GM21528 (cell line): ENCODE data around the gene DOK7.
"Not testable (repeated sequence)": the region's sequence is repeated elsewhere in the genome, so short reads cannot be mapped to it uniquely, and the experiment has no call there.

Experiments used
- ATAC-seq: cut with Tn5 transposase; IDR thresholded peaks from one replicate; pipeline ENCODE4 v1.9.1; 2021; ENCODE audit warnings: mild to moderate bottlenecking, moderate library complexity; ENCODE audit not compliant: unreplicated experiment, low FRiP score

Gene DOK7

GRCh38 chr4:3499710-3500109 lies 36.6 kb downstream of the DOK7 start:
- no peak for ATAC-seq

GRCh38 chr4:3500111-3500510 lies 37.0 kb downstream of the DOK7 start:
- ATAC-seq, result no peak

DNA sequence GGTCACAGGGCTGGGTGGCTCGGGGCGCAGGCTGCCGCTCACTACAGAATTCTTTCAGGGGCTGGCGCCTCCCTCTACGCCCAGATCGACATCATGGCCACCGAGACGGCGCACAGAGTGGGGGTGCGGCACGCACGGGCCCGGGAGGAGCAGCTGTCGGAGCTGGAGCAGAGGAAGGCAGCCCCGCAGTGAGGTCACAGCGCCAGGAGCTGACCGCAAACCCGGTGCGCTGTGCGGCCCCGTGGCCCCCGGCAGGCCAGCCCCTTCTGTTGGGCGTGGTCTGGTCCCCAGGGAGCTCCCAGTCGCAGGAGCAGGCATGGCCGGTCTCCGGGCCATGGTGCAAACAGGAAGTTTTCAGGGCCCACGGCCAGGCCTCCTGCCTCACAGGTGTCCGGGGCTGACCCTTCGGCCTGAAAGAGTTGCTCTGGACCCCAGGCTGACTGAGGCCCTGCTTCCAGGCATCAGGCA lies 37.6 kb downstream of the DOK7 start:
- ATAC-seq, result no peak

- ATAC-seq, result no peak
These were observed 38.2 kb downstream of the DOK7 start for GRCh38 chr4:3501126-3501824.

- no peak for ATAC-seq
These were observed 38.8 kb downstream of the DOK7 start for GRCh38 chr4:3501825-3502425.

GRCh38 chr4:3502941-3503936 lies 40.1 kb downstream of the DOK7 start:
- ATAC-seq, result no peak

- ATAC-seq, result no peak
These were observed 42.1 kb downstream of the DOK7 start for GRCh38 chr4:3505231-3505630.

- ATAC-seq, result no peak
These were observed 45.4 kb downstream of the DOK7 start for GRCh38 chr4:3508542-3508941.

DNA sequence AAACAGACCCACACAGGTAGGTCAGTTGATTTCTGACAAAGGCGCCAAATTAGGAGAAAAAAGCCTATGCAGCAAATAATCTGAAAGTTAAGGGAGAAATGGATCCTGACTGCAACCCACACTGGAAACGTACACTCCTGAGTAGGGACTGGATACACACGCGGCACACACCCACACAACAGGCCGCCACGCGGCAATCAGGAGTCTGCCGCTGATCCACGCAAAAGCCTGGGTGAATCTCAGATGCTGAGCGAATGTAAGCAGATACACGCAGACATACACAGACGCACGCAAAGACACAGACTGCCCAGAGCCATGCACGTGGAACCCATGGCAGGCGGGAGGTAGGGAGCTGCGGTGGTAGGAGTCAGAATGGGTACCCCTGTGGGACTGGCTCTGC lies 47.4 kb downstream of the DOK7 start:
- ATAC-seq, result no peak

GRCh38 chr4:3511187-3511586 lies 48.1 kb downstream of the DOK7 start:
- no peak for ATAC-seq

- ATAC-seq, result not testable (repeated sequence)
These were observed 48.5 kb downstream of the DOK7 start for GRCh38 chr4:3511601-3512000.

GRCh38 chr4:3512279-3512678 lies 49.2 kb downstream of the DOK7 start:
- ATAC-seq, result no peak

- no peak for ATAC-seq
These were observed 49.6 kb downstream of the DOK7 start for GRCh38 chr4:3512719-3513118.

- ATAC-seq, result no peak
These were observed 50.7 kb downstream of the DOK7 start for GRCh38 chr4:3513807-3514206.

- ATAC-seq, result no peak
These were observed 51.2 kb downstream of the DOK7 start for GRCh38 chr4:3514221-3514780.

GRCh38 chr4:3514806-3515501 lies 51.8 kb downstream of the DOK7 start:
- ATAC-seq, result no peak

DNA sequence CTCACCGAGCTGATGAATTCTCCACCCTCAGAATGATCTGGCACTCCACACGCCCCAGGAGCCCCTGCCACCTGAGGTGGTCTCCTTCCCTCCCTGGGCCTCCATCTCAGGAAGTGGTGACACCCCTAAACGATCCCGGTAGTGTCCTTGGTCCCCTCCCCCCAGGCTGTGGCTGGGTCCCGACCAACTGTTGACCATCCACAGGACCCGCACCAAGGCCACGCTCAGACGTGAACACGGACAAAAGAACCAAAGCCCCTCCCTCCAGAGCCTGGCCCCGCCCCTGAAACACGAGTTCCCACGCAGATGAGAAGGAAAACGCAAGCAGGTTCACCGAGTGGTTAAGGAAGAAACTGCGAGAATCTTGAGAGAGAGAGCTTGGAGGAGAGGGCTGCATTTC lies 52.5 kb downstream of the DOK7 start:
- no peak for ATAC-seq

- ATAC-seq, result no peak
These were observed 53.1 kb downstream of the DOK7 start for GRCh38 chr4:3516061-3516835.
